SIG-M5 treated with dmso at 0.1 percent for 504 hours (cell line): Measurements from ENCODE around the gene AURKAIP1.

ENCODE experiments used
- DNase-seq: peaks from one replicate; lab custom pipeline; 2025; ENCODE audit not compliant: unreplicated experiment; lab: John Stamatoyannopoulos, UW

The AURKAIP1 gene

DNA sequence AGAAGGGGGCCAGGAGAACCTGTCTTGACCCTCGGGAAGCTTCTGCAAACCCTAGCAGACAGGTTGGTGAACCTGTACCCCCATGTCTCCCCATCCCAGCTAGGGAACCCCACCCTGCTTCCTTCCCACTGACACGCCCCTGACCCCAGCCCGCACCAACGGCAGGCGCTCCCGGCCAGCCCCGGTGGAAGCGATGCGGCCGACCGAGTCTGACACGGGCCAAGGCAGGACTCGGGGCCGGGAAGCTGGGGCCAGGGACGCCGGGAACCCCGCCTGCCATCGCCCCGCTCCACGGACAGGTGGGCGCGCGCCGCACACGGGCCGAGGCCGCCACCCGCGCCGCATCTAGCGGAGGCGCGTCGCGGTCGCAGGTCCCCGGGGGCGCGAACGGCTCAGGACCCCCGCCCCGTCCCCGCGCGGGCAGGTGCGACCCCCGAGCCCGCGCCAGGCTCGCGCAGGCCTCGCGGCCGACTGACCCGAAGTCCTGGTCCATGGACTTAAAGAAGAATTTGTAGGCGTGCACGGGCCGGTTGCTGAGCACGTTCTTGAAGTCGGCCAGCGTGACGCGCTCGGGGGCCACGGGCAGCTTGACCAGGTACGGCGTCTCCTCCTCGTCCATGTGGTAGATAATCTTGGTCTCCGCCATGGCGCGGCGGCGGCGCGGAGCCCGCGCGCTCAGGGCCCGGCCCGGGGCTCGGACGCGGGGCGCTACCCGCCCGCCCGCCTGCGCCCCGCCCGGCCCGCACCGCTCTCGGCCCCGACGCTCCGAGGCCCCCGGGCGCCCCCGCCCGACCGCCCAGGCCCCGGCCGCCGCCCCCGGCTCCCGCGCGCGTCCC lies 26.4 kb downstream of the AURKAIP1 start:
- no peak for DNase-seq

DNA sequence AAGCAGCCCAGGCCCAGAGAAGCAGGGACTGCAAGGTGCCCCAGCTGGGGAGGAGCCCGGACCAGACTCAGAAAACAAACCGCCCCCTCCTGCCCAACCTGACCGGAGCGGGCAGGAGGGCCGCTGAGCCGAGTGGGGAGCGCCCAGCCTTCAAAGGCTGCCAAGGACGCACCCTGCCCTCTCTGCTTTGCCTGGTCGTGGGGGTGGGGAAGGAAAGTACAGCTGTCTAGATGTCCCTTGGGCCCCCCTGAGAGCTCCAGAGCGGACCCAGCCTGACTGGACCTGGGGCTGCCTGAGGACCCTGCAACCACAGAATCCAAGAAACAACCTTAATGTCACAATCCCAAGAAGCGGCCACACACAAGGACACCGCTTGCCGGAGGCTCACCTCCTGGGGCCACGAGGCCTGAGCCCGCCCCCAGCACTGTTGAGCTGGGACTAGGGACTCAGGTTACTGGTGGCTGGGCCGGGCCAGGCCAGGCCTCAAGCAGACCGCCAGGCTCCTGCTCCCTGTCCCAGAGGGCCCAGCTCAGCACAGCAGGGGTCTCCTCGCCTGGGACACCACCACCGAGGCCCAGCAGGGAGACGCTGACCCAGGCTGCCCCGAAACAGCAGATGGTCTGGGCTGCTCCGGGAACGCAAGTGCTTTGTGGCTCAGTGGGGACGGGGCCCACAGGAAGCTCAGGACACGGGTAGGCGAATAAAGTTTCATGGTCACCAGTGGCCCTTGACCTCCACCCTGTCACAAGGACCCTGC lies 27.2 kb downstream of the AURKAIP1 start:
- DNase-seq, result no peak

DNA sequence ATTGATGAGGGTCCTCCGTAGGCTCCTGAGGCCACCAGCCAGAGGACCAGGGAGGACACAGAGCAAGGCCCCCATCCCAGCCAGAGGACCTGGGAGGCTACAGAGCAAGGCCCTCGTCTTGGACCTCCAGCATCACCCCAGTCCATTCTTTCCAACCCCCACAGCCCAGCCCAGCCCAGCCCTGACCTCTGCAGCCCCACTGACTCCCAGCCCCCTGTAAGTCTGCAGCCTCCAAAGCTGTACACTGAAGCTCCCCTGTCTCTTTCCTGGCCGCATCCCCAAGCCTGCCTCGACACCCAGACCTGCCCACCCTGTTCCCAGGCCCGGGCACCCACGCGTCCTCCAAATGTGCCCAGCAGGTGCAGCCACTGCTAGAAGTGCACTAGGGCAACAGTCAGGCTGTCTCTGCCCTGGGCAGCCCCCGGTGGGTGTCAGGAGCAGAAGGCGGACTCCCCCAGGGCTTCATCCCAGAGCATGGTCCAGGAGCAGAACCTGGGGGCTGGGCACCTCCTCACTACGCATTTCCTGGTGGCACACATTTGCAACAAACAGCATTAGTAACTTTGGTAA lies 27.9 kb downstream of the AURKAIP1 start:
- DNase-seq, result no peak

DNA sequence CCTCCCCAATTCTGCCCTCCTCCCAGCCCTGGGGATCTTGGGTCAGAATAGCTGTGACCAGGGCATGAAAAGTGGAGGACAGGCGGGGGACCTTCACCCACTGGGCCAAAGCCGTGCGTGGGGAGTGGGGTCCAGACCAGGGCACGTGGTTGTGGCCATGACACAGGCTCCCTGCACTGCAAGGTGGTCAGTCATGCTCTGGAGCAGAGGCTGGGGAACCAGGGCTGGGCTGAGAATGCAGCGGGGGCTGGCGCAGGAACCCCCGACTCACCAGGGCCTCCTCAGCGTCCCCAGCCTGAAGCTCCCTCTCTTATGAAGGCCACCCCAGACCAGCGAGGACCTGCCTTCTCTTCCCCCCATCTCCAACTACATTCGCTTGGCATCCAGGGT lies 28.5 kb downstream of the AURKAIP1 start:
- DNase-seq, result no peak

DNA sequence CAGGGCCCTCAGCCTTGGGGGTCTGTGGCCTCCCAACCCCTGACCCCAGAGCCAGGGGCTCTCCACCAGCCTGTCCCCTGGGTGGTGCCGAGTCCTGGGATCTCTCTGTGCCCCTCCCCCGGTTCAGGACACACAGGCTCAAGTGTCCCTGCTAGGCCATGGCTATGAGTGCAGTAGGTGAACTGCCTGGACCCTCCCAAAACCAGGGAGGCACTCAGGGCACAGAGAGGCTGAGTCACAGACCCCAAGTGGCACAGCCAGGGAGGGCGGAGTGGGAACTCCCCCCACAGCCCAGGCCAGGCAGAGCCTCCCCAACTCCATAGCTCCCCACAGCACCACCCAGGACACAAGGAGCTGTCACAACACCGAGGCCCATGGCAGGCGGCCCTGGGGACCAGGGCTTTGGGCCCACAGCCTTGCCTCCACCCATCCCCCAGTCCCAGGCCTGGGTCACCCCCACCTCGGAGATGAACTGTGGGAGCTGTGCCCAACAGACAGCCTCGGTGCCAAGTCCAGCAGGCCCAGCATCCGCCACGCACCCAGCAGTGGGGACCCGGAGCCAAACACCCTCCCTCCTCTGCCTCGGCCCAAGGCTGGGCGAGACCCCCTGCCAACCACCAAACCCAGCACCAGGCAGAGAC lies 29.0 kb downstream of the AURKAIP1 start:
- DNase-seq, result no peak

DNA sequence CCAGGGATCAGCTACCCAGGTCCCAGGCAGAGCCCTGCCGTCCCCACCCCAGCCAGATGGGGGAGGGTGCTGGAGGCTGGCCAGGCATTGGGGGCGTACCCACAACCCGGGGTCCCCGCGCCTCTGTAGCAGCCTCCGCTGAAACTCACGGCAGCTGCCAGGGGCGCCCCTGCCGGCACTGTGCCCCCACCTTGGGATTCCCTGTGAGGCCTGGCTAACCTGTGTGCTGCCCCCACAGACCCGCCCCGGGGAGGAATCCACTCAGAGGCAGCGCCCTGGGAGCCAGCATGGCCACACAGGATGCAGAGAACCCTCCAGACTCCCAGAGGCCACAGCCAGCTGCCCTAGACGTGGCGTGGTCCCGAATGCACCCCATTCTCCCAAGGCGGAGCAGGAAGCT lies 29.6 kb downstream of the AURKAIP1 start:
- DNase-seq, result no peak

DNA sequence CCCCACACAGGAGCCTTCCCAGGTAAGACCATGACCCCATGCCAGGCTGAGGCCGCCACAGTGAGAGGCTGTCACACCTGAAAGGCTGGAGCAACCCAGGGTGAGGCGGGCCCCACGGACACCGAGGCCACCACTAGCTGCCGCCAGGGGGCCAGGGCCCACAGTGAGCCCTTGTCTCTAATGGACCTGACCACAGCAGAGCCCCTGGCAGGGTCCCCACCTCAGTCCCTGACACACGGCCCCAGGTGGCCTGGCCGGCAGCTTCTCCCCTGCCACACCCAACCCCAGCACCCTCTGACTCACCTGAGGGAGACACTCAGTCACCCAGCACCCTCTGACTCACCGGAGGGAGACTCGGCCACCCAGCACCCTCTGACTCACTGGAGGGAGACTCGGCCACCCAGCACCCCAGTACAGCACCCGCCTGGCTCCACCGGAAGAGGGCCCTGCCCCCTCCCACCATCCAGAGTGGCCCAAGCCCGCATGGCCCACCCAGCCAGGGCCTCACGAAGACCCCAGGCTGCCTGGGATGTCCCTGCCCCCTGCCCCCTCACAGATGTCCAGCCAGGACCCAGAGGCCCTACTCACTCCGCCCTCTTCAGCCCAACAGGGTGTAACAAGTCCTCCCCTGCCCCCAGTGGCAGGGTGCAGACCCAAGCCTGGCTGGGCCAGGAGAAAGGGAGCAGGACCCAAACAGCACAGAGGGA lies 30.2 kb downstream of the AURKAIP1 start:
- no peak for DNase-seq

DNA sequence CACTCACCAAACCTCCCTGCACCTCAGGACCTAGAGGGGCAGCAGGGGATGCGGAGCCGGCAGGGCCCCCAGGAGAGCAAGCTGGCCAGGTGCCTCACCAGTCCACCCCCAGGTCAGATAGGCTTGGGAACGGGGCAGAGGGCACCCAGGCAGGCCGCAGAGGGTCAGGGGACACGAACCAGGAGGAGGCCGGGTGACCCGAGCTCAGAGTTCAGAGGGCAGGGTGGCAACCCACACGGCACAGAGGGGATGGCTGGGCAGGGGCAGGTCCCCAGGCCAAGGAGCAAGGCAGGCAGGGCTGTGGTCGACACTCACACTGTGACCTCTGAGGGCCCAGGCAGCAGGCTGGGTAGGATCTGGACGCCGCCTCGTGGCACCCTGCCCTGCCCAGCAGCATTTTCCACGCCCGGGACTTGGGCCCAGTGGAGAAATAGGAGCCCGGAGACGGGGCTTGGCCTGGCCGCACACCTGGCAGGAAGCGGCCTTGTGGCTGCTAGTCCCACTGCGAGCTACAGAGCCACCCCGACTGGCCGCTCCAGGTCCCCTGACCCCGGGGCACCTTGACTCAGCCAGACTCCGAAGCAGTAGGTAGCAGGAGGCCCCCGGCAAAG lies 31.1 kb downstream of the AURKAIP1 start:
- DNase-seq, result no peak

DNA sequence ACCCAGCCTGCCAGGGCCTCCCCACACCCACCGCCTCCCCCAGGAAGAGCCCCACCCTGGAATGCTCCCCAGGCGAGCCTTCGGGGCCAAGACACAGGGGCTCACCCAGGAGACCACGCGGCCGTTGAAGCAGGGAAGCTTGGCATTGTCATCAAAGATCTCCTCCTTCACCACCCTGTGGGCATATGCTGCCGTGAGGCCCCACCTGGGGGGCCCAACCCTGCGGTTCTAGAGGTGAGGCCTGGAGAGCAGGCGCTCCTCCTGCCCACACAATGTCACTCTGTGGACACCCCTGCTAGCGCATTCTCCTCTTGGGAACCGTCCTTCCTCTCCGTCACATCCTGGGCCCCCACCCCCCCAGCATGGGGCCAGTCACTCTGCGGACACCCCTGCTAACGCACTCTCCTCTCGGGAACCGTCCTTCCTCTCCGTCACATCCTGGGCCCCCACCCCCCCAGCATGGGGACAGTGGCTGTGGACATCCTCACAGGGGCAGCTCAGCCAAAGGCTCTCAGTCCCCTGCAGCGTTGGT lies 32.4 kb downstream of the AURKAIP1 start:
- DNase-seq, result no peak

DNA sequence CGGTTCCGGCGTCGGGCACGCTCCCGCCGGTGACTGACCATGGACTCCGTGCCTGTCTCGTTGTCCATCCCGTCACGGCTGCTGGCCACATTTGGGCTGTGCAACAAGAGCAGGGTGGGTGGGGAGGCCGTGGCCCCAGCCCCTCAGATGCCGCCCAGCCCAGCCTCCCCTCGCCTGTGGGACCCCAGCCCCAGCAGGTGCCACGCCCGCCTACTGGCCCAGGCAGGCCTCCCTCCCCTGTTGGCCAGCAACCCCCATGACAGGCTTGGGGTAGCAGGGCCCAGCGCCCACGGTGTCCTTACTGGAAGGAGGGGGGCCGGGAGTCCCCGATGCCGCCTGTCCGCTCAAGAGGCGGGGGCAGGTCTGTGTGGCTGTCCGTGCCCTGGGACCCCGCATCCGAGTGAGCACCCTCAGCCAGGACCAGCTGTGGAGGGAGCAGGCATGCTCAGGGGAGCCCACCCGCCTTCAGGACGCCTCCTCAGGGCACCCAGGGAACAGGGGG lies 32.9 kb downstream of the AURKAIP1 start:
- no peak for DNase-seq

DNA sequence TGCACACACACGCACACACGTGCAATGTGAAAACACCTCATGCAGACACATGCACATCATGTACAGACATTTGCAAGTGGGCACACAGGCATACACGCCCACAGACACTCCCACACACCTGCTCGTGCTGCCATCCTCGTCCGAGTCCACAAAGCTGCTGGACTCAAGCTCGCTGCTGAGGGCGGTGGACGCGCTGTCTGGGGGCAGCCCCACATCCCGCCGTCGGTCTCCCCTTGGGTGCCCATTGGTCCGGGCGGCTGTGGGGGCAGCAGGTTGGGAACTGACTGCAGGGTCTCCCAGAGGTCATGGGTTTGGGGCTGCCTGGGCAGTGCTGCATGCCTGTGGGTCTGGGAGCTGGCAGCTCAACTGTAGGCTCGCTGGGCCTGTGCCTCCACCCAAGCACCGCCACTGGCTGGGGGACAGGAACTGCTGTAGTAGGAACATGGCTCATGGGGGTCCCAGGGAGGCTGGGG lies 33.4 kb downstream of the AURKAIP1 start:
- DNase-seq, result no peak

DNA sequence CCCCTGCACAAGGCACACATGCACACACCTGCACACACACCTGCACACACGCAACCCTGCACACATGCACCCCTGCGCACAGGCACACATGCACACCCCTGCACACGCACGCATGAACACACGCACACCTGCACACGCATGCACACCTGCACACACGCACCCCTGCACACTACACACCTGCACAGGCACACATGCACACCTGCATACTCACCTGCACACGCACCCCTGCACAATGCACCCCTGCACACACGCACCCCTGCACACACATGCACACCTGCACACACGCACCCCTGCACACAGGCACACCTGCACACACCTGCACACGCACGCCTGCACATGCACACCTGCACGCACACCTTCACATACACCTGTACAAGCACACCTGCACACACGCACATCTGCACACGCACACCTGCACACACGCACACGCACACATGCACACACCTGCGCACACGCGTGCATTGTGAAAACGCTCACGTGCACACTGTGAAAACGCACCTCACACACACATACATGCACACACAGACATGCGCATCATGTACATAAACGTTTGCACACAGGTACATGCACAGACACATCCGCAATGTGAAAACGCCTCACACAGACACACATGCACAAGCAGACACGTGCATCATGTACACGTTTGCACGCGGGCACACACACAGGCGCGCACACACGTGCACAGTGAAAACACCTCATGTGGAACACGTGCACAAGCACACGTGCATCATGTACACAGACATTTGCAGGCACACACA lies 34.0 kb downstream of the AURKAIP1 start:
- no peak for DNase-seq

DNA sequence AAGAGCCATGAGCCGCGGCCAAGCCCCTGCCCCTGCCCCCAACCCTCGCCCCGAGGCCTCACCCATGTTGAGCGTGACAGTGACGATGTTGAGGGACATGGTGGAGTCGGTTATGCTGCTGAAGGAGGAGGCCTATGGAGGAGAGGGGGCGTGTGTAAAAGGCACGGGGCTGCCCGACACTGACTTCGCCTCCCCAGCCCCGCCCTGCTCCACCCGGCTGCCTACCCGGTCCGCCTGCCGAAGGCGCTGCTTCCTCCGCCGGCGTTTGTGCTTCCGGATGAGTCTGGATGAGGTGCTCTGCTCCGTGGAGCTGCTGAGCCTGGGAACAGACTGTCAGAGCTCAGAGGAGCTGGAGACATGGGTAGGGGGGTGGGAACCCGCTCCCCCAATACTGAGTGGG lies 34.8 kb downstream of the AURKAIP1 start:
- no peak for DNase-seq

DNA sequence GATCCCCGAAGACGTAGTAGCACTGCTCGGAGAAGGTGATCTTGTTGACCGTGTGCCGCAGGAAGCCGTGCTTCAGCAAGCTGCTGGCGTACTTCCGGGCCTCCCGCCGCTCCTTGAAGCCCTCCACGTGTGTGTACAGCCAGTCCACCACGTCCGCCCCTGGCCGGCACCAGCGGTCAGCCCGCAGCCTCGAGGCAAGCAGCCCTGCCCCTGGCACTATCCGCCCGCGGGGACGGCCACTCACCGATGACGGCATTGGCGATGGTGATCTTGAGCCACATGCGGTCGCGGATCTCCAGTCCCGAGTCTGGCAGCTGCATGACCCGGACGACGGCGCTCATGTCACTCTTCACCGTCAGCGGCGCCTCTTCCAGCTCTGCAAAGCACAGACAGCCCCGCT lies 36.7 kb downstream of the AURKAIP1 start:
- no peak for DNase-seq

DNA sequence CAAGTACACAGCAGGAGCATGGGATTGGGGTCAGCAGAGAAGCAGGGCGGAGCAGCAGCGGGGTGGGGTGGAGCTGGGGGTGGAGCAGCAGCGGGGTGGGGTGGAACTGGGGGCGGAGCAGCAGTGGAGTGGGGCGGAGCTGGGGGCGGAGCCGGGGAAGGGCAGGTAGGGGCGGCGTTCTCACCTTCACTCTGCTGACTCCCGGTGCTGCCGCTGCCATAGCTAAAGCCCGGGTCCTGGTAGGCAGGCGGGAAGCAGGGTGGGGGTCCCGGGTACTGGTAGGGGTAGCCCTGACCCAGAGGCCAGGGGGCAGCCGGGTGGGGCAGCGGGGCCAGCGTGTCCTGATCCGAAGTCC lies 37.2 kb downstream of the AURKAIP1 start:
- no peak for DNase-seq

DNA sequence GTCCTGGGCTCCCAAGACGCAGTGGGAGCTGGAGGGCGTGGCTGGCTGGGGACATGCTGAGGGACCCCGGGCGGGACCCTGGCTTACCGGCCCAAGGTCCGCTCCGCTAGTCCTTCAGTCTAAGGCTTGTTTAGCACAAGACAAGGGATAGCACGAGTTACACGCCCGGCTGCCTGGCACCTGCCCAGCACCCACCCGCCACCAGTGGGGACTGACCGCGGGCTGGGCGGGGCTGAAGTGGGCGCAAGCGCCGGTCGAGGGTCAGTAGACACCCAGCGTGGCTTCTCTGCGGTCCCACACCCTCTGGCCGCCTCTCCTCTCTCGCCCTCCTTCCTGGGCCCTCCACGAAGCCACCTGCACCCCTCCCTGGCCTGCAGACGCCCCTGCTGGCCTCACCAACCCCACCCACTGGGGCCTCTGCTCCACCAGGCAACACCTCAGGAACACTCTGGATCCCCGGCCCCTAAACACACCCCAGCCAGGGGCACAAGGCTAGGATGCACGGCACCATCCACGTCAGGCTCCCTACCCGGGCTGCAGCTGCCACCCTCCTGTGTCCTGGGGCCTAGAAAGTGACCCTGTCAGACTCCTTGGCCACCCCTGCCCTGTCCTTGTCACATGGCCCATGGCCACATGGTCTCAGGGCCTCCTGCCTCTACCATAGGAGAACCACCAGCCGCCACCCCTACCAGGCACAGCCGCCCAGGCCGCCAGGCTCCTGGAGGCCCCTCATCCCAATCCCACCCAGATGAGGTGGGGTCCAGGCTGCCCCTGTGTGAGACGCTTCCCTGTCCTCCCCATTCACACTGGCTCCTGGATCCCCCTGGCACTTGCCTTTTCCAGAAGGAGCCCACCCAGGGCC lies 37.8 kb downstream of the AURKAIP1 start:
- no peak for DNase-seq

DNA sequence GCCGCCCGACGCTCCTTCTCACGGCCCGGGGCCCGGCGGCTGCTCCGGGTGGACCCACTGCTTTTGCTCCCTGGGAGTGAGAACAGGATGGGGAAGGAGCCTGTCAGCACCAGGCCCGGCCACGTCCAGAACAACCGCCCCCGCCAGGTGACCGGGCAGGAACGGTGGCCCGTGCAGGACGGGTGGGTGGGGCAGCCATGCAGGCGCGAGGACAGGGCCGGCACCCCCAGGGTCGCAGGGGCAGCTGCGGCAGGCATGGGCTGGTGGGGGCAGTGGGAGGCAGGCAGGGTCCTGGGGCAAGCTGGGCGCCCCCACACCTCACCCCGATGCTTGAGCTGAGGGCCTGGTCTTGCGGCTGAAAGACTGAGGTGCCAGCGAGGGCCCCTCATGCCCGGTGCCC lies 38.6 kb downstream of the AURKAIP1 start:
- DNase-seq, result no peak

DNA sequence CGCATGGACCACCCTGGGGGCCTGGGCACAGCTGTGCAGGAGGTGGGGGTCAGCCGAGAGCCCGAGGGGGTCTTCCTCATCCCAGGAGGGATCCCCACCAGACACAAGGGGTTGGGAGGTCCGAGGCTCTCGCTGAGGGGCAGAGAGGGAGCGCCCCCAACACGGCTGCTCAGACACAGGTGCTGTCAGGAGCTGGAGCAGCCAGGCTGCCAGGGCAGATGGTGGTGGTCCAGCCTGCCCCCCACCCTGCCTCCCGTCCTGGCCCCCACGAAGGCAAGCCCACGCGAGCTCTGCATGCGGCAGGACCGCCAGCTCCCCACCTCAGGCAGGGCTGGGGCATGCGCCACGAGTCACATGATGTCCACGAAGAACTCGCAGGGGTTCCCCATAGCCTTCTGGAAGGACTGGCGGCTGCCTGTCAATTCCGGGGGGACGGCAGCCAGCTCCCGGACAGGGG lies 39.2 kb downstream of the AURKAIP1 start:
- no peak for DNase-seq
